Esophagus muscularis mucosa (tissue), 3 donors: ENCODE results near the gene RUFY1.

Experiments
- CTCF ChIP-seq, 3 experiments: fragments of 200-600 bp in 2 of 3; fragments of 450-650 bp in 1 of 3; sonication (generic) in 2 of 3; IDR thresholded peaks; one replicate each; pipeline ENCODE4 v1.5.1; 2017 to 2019; ENCODE audit warnings: antibody characterized with exemption in 3 of 3, mild to moderate bottlenecking in 2 of 3, moderate library complexity in 1 of 3
- POLR2A ChIP-seq: fragments of 450-650 bp; IDR thresholded peaks from one replicate; pipeline ENCODE4 v1.6.1; 2017; ENCODE audit warnings: antibody characterized with exemption, moderate library complexity, mild to moderate bottlenecking, low read depth
- POLR2AphosphoS5 ChIP-seq, 2 donors: sonication (generic); formaldehyde crosslinking; IDR thresholded peaks; one replicate each; pipeline ENCODE4 v1.6.1; 2017; ENCODE audit warnings: antibody characterized with exemption in 2 of 2

GRCh38 chr5:179585941-179586401 is 35.6 kb downstream of the RUFY1 start:
- no peak for TF ChIP-seq POLR2AphosphoS5 (IDR thresholded peaks at IDR 0.05)
- TF ChIP-seq POLR2A = no peak
- TF ChIP-seq CTCF (IDR thresholded peaks at IDR 0.05) = no peak
